Stimulated activated CD8-positive, alpha-beta memory T cell treated with anti-CD3 and anti-CD28 coated beads, Interleukin-4, amount 100 ng/mL, for 1 hour (primary cell): Measurements from ENCODE around the gene AGAP3.

Source experiments
- DNase-seq, 2 donors: peaks; one replicate each; pipeline ENCODE4 v3.0.0-alpha.2; 2020; ENCODE audit warnings: low read depth in 2 of 2, low spot score in 1 of 2

Gene AGAP3

DNA sequence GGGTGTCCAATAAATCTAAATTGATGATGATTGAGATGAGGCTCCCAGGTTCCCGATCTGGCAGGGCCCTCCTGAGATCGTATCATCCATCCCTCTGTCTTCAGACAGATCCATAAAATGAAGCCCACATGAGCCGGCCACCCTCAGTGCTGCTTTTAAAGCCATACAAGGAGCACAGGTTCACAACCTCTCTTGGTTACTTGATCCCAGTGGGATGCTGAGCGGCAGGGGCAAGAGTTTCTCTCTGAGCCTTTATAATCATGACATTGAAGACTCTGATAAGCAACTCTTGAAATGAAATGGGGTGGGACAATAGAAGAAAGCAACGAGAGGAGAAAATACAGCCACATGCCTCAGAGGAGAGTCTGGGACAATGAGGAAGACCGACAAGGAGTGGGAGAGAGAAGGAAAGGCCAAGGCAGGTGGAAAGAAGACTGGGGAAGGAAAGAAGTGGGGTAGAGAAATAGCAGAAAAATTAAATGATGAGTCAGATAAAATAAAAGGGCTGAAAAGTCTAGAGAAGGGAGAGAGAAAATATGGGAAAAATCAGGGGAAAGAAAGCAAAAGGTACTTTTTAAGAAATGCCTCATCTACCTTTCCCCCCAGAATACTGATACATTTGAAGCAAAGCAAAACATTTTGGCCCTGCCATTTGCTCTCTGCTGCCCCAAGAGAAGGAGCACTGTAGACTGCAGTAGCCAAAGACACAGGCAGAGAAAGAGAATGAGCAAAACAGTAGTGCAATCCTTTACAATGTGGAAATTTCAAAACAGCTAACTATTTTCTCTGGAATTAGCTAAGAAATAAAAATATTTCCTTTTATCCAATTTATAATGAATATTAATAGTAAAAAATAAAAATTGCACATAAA, 66.6 kb downstream of the AGAP3 start:
- DNase-seq = no peak

- DNase-seq = no peak
Observed at GRCh38 chr7:151157645-151158329, 71.5 kb downstream of the AGAP3 start.

- DNase-seq = no peak
Observed at GRCh38 chr7:151161757-151162156, 75.5 kb downstream of the AGAP3 start.

GRCh38 chr7:151166629-151167196, 80.4 kb downstream of the AGAP3 start:
- no peak for DNase-seq

DNA sequence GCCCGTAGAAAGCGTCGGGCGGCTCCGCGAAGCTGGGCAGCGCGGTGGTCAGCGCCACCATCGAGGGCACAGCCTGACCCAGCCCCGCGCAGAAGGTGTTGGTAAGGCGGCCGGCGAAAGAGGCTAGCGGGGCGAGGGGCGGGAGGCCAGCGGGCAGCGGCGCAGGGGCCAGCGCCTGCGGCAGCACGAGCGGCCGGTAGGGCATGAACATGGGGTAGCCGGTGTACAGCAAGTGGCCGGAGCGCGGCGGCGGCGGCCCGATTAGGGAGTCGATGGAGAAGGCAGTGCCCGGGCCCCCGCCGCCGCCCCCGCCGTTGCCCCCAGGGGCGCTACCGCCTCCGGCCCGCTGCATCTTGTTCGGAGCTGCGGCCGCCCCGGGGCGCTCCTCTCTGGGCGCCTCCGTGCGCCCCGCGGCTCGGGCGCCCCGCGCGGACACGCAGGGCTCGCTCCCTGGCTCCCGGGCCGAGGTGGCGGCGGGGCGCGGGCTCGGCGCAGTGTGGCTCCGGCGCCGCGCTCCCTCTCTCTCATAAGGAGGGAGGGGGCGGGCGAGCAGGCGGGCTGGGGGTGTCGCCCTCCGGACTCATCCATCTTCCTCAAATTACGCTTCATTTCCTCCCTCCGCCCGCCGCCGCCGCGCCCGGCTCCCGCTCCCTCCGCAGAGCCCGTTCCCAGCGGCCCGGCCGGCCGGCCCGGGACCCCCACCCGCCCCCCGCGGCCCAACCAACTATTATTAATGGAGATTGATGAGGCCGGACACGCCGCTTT, 81.1 kb downstream of the AGAP3 start, which contains the start of gene GBX1:
TSS of gene GBX1 (minus strand) at position 498 of the 765 bp plus-strand sequence. CDS start at position 352, 146 bp downstream.
- DNase-seq = no peak

DNA sequence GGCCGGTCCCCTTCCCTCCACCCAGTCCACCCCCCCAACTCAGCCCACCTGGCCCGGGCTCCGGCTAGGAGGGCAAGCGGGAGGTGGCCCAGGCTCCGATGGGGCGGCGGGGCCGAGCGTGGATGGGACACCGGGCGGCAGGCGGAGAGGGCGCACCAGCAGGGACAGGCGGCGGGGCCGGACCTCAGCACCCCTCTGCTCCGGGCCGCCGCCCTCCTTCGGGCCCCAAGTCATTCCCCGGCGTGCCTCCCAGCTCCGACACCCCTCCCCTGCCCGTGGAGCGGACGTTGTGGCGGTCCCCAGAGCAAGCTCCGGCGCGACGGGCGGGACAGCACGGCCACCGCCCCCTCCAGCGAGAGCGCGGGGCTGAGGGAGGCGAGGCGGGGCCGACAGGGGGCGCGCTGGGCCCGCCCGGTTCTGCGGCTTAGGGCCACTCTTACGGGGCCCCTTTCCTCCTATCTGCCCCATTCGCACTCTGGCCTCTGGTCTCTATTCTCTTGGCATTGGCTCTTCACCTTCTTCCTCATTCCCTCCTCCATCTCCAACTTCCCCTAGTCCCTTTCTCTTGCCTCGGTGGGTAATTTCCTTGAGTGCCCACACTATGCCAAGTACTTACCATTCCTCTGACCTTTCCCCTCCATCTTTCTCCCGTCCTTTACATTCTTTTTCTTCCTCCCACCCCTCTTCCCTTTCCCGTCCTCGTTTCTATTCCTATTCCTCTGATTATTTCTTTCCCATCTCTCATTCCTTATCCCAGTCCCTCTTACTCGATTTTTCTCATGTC, 81.9 kb downstream of the AGAP3 start:
- DNase-seq = peak in 1 of 2 donors; percentile 29

DNA sequence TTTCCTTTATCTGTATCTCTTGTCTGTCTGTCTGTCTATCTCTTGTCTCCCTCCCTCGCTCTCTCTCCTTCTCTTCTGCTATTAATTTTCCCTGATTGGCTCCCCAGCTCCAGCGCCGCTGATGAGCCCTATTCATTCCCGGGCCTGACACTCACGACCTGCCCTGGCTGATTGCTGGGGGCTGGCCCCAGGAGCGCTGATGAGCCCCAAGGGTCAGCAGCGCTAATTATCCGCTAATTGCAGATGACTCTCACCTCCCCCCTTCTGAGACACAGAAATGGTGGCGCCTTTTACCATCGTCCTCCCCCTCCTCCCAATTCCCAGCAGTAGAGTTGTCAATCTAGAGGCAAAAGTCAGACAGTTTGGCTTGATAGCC, 82.5 kb downstream of the AGAP3 start:
- DNase-seq = no peak

DNA sequence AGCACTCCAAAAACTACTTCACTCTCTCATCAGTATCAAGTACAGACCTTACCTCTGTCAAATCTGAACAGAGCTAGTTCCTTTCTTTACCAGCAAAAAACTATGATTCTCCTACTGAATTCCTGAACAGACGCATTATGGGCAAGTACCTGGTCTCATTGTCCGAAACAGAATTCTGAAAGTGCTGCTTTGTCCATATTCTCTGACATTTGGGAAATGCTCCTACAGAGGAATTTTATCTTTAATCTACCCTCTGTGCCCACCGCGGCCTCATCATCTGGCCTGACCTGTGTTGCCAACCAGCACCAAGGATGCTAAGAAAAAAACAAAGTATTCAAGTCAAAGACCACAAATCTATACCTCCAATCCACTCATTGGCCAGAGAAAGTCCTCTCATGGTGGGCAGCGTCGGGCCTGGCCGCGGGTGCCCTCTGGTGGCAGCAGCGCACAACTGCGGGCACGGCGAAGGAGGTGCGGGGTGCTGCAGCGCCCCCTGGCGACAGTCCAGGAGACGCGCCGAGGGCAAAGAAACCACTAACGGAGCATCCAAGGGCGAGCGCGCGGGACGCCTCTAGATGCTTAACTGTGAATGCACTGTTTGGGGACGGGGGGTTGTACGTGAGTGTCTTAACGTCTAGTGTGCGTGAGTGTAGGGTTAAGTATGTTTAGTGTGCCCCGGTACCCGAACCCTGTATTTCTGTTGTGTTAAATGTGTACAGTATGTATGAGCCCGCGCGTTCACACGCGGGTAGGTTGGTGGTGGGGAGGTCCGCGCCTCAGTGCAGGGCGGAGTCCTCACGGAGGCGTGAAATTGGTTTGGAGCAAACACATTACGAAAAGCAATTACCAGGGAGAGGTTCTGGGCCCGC, 86.2 kb downstream of the AGAP3 start:
- peak; percentile 56 to 66 for DNase-seq

- no peak for DNase-seq
Observed at GRCh38 chr7:151173386-151174245, 87.3 kb downstream of the AGAP3 start.

- no peak for DNase-seq
Observed at GRCh38 chr7:151174246-151175046, 88.2 kb downstream of the AGAP3 start.

DNA sequence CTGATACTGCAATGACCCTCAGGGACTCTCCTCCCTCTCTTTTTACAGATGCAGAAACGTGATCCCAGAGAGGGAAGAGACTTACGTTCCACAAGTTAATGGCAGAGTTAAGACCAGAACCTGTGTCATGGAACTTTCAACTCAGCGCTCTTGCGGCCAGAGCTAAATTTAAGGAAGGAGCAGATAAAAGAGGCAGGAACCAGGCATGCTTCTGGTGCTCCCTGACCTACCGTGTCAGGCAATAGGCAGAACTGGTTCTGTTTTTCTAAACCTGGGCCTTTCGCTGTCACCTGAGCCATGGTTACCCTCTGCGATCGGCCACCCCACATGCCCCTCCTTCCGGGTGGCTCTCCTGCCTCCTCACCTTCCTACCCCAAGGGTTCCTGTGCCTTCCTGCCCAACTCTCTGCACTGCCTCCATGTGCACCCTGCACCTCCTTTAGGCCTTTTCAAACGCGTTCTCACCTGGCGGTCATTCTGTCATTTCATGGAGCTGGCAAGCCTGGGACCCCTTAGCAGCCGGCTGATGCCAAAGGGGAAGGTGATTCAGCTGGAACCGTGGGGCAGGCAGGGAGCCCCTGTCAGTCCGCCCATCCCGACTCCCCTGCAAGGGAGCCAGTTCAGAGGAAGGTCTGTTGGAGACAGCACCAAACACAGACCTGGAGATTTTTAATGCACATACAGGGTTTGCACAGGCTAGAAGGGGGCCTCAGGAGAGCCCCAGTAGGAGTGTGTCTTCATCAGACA, 88.9 kb downstream of the AGAP3 start:
- no peak for DNase-seq

- no peak for DNase-seq
Observed at GRCh38 chr7:151175793-151176311, 89.6 kb downstream of the AGAP3 start.

- no peak for DNase-seq
Observed at GRCh38 chr7:151176401-151176800, 90.1 kb downstream of the AGAP3 start.

DNA sequence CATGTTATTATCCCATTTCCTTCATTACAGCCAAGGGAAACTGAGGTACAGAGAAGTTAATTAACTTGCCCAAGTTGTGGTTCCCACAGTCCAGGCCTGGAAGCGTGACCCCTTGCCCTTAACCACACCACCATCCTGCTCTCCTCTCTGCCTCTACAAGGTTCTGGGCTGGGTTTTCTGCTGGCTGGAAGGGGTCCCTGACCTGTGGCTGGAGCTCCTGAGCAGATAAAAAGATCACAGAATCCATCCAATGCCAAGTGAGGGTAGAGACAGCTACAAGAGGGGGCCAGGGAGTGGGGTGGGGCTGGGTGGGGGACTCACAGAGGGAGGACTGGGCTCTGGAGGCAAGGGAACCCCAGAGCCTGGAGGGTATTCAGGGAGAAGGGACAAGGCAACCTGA, 91.0 kb downstream of the AGAP3 start:
- DNase-seq = no peak

- no peak for DNase-seq
Observed at GRCh38 chr7:151178236-151178635, 92.0 kb downstream of the AGAP3 start.

GRCh38 chr7:151178831-151179230, 92.6 kb downstream of the AGAP3 start:
- DNase-seq = no peak
